ENCODE results near the gene SOHLH2.

DNA sequence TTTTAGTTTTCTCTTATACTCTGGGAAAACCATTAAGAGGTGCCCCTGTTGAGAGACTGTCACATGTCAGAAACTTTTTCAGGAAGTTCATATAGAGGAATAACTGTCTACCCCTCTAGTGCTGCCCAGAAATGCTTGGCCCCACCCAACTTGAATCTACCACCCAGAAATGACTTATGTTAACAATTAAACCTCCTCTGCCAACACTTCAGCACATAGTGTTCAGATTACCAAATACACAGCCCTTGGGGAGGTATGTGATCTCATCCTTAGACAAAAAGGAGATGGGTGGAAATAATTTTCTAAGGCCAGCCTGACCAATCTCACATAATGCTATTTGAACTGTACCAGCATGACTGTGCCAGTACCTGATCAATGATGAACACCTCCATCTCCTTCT lies 47.6 kb upstream of the SOHLH2 start:
- no peak for TF ChIP-seq CTCF (IDR thresholded peaks at IDR 0.05; ENCODE audit: poor library complexity, severe bottlenecking)
- no peak for TF ChIP-seq EZH2 (IDR thresholded peaks at IDR 0.05; ENCODE audit: borderline replicate concordance, insufficient read depth, low read length, poor library complexity, severe bottlenecking)
- no peak for TF ChIP-seq RAD21 (conservative IDR thresholded peaks at IDR 0.05)
- TF ChIP-seq REST (IDR thresholded peaks at IDR 0.05; ENCODE audit: borderline replicate concordance), result no peak
- no peak for TF ChIP-seq TAF1 (IDR thresholded peaks at IDR 0.05; ENCODE audit: low read depth)
- no peak for TF ChIP-seq POLR2AphosphoS5 (IDR thresholded peaks at IDR 0.05)
- TF ChIP-seq SMC3 (conservative IDR thresholded peaks at IDR 0.05; ENCODE audit: poor library complexity), result no peak
- no peak for TF ChIP-seq EP300 (conservative IDR thresholded peaks at IDR 0.05; ENCODE audit: poor library complexity, severe bottlenecking)
- no peak for TF ChIP-seq MXI1 (conservative IDR thresholded peaks at IDR 0.05; ENCODE audit: poor library complexity, severe bottlenecking)
